Measurements from ENCODE around the gene SGCG.
"Not testable (repeated sequence)": the region's sequence is repeated elsewhere in the genome, so short reads cannot be mapped to it uniquely, and the experiment has no call there.

Gene SGCG

GRCh38 chr13:23292586-23292985 is 111.8 kb downstream of the SGCG start:
- Histone ChIP-seq H3K36me3 (ENCODE audit: control insufficient read depth, insufficient read depth, low read length) (no peaks in the 10 kb centered on the region), H3K27me3 (ENCODE audit: control insufficient read depth, insufficient read depth, low read length) (no peaks in the 10 kb centered on the region), H3K9me3 (ENCODE audit: control insufficient read depth, insufficient read depth, low read length) (no peaks in the 10 kb centered on the region), H3K4me1 (ENCODE audit: control insufficient read depth, insufficient read depth, low read length) (no peaks in the 10 kb centered on the region), H3K4me3 (ENCODE audit: low read depth, low read length) (no peak overlapping the region), H3K9ac (ENCODE audit: low read depth, low read length) (no peak overlapping the region)

GRCh38 chr13:23314837-23315236 is 134.1 kb downstream of the SGCG start:
- not testable (repeated sequence) for H3K36me3 ChIP-seq (ENCODE audit: control insufficient read depth, insufficient read depth, low read length); H3K9ac ChIP-seq (ENCODE audit: low read depth, low read length); H3K4me3 ChIP-seq (ENCODE audit: low read depth, low read length); H3K9me3 ChIP-seq (ENCODE audit: control insufficient read depth, insufficient read depth, low read length); H3K4me1 ChIP-seq (ENCODE audit: control insufficient read depth, insufficient read depth, low read length); H3K27me3 ChIP-seq (ENCODE audit: control insufficient read depth, insufficient read depth, low read length)

- no peaks in the 10 kb centered on the region for H3K9me3 ChIP-seq (ENCODE audit: control insufficient read depth, insufficient read depth, low read length)
- no peaks in the 10 kb centered on the region for H3K27me3 ChIP-seq (ENCODE audit: control insufficient read depth, insufficient read depth, low read length)
- H3K36me3 ChIP-seq (ENCODE audit: control insufficient read depth, insufficient read depth, low read length) = no peaks in the 10 kb centered on the region
- H3K4me3 ChIP-seq (ENCODE audit: low read depth, low read length) = no peak overlapping the region
- H3K9ac ChIP-seq (ENCODE audit: low read depth, low read length) = no peak overlapping the region
- peaks cover 7% of the 10 kb centered on the region for H3K4me1 ChIP-seq (ENCODE audit: control insufficient read depth, insufficient read depth, low read length)
These were observed 139.1 kb downstream of the SGCG start for GRCh38 chr13:23319883-23320224.

GRCh38 chr13:23320926-23321534 is 140.3 kb downstream of the SGCG start:
- H3K4me1 ChIP-seq (ENCODE audit: control insufficient read depth, insufficient read depth, low read length) = peaks cover 7% of the 10 kb centered on the region
- no peak overlapping the region for H3K4me3 ChIP-seq (ENCODE audit: low read depth, low read length)
- no peaks in the 10 kb centered on the region for H3K36me3 ChIP-seq (ENCODE audit: control insufficient read depth, insufficient read depth, low read length)
- no peaks in the 10 kb centered on the region for H3K27me3 ChIP-seq (ENCODE audit: control insufficient read depth, insufficient read depth, low read length)
- H3K9me3 ChIP-seq (ENCODE audit: control insufficient read depth, insufficient read depth, low read length) = no peaks in the 10 kb centered on the region
- H3K9ac ChIP-seq (ENCODE audit: low read depth, low read length) = no peak overlapping the region

GRCh38 chr13:23321535-23322241 is 140.9 kb downstream of the SGCG start:
- no peak overlapping the region for H3K9ac ChIP-seq (ENCODE audit: low read depth, low read length)
- H3K4me3 ChIP-seq (ENCODE audit: low read depth, low read length) = no peak overlapping the region
- no peaks in the 10 kb centered on the region for H3K27me3 ChIP-seq (ENCODE audit: control insufficient read depth, insufficient read depth, low read length)

GRCh38 chr13:23322353-23323336 is 141.9 kb downstream of the SGCG start:
- Histone ChIP-seq H3K36me3 (ENCODE audit: control insufficient read depth, insufficient read depth, low read length) (no peaks in the 10 kb centered on the region), H3K27me3 (ENCODE audit: control insufficient read depth, insufficient read depth, low read length) (no peaks in the 10 kb centered on the region), H3K9ac (ENCODE audit: low read depth, low read length) (no peak overlapping the region), H3K4me3 (ENCODE audit: low read depth, low read length) (no peak overlapping the region), H3K9me3 (ENCODE audit: control insufficient read depth, insufficient read depth, low read length) (no peaks in the 10 kb centered on the region), H3K4me1 (ENCODE audit: control insufficient read depth, insufficient read depth, low read length) (peaks cover 7% of the 10 kb centered on the region)

More at GRCh38 chr13:23321535-23322241, 140.9 kb downstream of the SGCG start:
- no peaks in the 10 kb centered on the region for H3K9me3 ChIP-seq (ENCODE audit: control insufficient read depth, insufficient read depth, low read length)
- peaks cover 7% of the 10 kb centered on the region for H3K4me1 ChIP-seq (ENCODE audit: control insufficient read depth, insufficient read depth, low read length)
- no peaks in the 10 kb centered on the region for H3K36me3 ChIP-seq (ENCODE audit: control insufficient read depth, insufficient read depth, low read length)

GRCh38 chr13:23323946-23324709 is 143.3 kb downstream of the SGCG start:
- no peaks in the 10 kb centered on the region for H3K27me3 ChIP-seq (ENCODE audit: control insufficient read depth, insufficient read depth, low read length)
- H3K4me1 ChIP-seq (ENCODE audit: control insufficient read depth, insufficient read depth, low read length) = peaks cover 7% of the 10 kb centered on the region
- no peak overlapping the region for H3K4me3 ChIP-seq (ENCODE audit: low read depth, low read length)
- no peak overlapping the region for H3K9ac ChIP-seq (ENCODE audit: low read depth, low read length)
- H3K36me3 ChIP-seq (ENCODE audit: control insufficient read depth, insufficient read depth, low read length) = no peaks in the 10 kb centered on the region
- H3K9me3 ChIP-seq (ENCODE audit: control insufficient read depth, insufficient read depth, low read length) = no peaks in the 10 kb centered on the region

GRCh38 chr13:23325191-23325590 is 144.4 kb downstream of the SGCG start:
- Histone ChIP-seq H3K36me3 (ENCODE audit: control insufficient read depth, insufficient read depth, low read length) (no peaks in the 10 kb centered on the region), H3K4me3 (ENCODE audit: low read depth, low read length) (no peak overlapping the region), H3K4me1 (ENCODE audit: control insufficient read depth, insufficient read depth, low read length) (peaks cover 4% of the 10 kb centered on the region), H3K27me3 (ENCODE audit: control insufficient read depth, insufficient read depth, low read length) (no peaks in the 10 kb centered on the region), H3K9me3 (ENCODE audit: control insufficient read depth, insufficient read depth, low read length) (no peaks in the 10 kb centered on the region), H3K9ac (ENCODE audit: low read depth, low read length) (no peak overlapping the region)

- Histone ChIP-seq H3K4me3 (ENCODE audit: low read depth, low read length) (no peak overlapping the region), H3K4me1 (ENCODE audit: control insufficient read depth, insufficient read depth, low read length) (no peaks in the 10 kb centered on the region), H3K36me3 (ENCODE audit: control insufficient read depth, insufficient read depth, low read length) (no peaks in the 10 kb centered on the region)
These were observed 149.6 kb downstream of the SGCG start for GRCh38 chr13:23330356-23330755.

GRCh38 chr13:23339225-23339624 is 158.4 kb downstream of the SGCG start:
- Histone ChIP-seq H3K27me3 (ENCODE audit: control insufficient read depth, insufficient read depth, low read length) (no peaks in the 10 kb centered on the region), H3K4me1 (ENCODE audit: control insufficient read depth, insufficient read depth, low read length) (no peaks in the 10 kb centered on the region), H3K36me3 (ENCODE audit: control insufficient read depth, insufficient read depth, low read length) (peaks cover 6% of the 10 kb centered on the region), H3K9ac (ENCODE audit: low read depth, low read length) (no peak overlapping the region), H3K9me3 (ENCODE audit: control insufficient read depth, insufficient read depth, low read length) (peaks cover 7% of the 10 kb centered on the region), H3K4me3 (ENCODE audit: low read depth, low read length) (no peak overlapping the region)

More at GRCh38 chr13:23330356-23330755, 149.6 kb downstream of the SGCG start:
- Histone ChIP-seq H3K9me3 (ENCODE audit: control insufficient read depth, insufficient read depth, low read length) (no peaks in the 10 kb centered on the region), H3K27me3 (ENCODE audit: control insufficient read depth, insufficient read depth, low read length) (no peaks in the 10 kb centered on the region), H3K9ac (ENCODE audit: low read depth, low read length) (no peak overlapping the region)

GRCh38 chr13:23344931-23345595 is 164.3 kb downstream of the SGCG start:
- Histone ChIP-seq H3K36me3 (ENCODE audit: control insufficient read depth, insufficient read depth, low read length) (peaks cover 3% of the 10 kb centered on the region), H3K9ac (ENCODE audit: low read depth, low read length) (no peak overlapping the region), H3K9me3 (ENCODE audit: control insufficient read depth, insufficient read depth, low read length) (no peaks in the 10 kb centered on the region), H3K4me1 (ENCODE audit: control insufficient read depth, insufficient read depth, low read length) (no peaks in the 10 kb centered on the region), H3K27me3 (ENCODE audit: control insufficient read depth, insufficient read depth, low read length) (no peaks in the 10 kb centered on the region), H3K4me3 (ENCODE audit: low read depth, low read length) (no peak overlapping the region)

Data from iPS-15b (cell line).